ENCODE measurements around the gene SPTLC3. TPM values are rescaled to one million over a fixed set of nuclear protein-coding genes. Genes with fewer than 3 reads are reported as not detected.

SPTLC3 gene
- total RNA-seq, 4 donors from 2014 or later: 15.9 to 21.9 (median 18.7) TPM

DNA sequence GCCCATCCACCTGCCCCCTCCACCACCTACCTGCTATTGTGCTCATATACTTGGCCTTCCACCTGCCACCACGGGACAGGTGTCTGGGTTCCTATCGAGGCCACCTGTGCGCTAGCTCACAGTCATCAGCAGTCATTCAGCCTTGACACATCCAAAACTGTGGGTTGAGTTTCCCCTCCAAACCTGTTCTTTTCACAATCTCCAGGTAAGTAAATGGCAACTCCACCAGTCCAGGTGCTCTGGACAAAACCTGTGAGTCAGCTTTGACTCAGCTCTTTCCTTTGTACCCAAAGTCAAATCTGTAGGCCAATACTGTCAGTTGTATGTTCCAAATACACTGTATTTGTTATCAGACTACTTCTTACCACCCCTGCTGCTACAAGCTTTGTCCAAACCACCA lies 52.6 kb downstream of the SPTLC3 start:
- Histone ChIP-seq H3K36me3 (no peaks in the 10 kb centered on the region), H3K4me1 (no peaks in the 10 kb centered on the region), H3K4me3 (no peak overlapping the region), H3K27ac (no peak overlapping the region), H3K27me3 (no peaks in the 10 kb centered on the region), H3K9me3 (no peaks in the 10 kb centered on the region)
- TF ChIP-seq, protein P1, sequence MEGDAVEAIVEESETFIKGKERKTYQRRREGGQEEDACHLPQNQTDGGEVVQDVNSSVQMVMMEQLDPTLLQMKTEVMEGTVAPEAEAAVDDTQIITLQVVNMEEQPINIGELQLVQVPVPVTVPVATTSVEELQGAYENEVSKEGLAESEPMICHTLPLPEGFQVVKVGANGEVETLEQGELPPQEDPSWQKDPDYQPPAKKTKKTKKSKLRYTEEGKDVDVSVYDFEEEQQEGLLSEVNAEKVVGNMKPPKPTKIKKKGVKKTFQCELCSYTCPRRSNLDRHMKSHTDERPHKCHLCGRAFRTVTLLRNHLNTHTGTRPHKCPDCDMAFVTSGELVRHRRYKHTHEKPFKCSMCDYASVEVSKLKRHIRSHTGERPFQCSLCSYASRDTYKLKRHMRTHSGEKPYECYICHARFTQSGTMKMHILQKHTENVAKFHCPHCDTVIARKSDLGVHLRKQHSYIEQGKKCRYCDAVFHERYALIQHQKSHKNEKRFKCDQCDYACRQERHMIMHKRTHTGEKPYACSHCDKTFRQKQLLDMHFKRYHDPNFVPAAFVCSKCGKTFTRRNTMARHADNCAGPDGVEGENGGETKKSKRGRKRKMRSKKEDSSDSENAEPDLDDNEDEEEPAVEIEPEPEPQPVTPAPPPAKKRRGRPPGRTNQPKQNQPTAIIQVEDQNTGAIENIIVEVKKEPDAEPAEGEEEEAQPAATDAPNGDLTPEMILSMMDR (IDR thresholded peaks at IDR 0.05): no peak
- no peak for TF ChIP-seq POLR2A (IDR thresholded peaks at IDR 0.05)
- no peak for DNase-seq

DNA sequence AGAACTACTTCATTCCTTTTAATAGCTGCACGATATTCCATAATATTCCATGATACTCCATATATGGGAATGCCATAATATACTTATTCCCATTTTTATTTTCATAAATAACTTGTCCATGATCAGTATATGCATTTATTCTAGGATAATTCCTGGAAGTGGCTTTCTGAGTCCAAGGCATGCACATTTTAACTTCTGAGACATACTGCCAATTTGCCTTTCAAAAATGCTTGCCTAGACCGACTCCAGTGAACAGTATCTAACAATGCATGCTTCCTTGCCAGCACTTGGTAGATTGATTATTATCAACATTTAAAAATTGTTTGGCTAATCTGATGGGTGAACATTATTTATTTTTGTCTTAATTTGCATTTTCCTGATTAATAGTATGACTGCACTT lies 54.0 kb downstream of the SPTLC3 start:
- no peaks in the 10 kb centered on the region for H3K27me3 ChIP-seq
- H3K4me1 ChIP-seq: no peaks in the 10 kb centered on the region
- no peak for DNase-seq
- no peak overlapping the region for H3K27ac ChIP-seq
- no peaks in the 10 kb centered on the region for H3K9me3 ChIP-seq
- no peak overlapping the region for H3K4me3 ChIP-seq
- H3K36me3 ChIP-seq: no peaks in the 10 kb centered on the region
- TF ChIP-seq, protein P1 (IDR thresholded peaks at IDR 0.05): no peak
- no peak for TF ChIP-seq POLR2A (IDR thresholded peaks at IDR 0.05)

DNA sequence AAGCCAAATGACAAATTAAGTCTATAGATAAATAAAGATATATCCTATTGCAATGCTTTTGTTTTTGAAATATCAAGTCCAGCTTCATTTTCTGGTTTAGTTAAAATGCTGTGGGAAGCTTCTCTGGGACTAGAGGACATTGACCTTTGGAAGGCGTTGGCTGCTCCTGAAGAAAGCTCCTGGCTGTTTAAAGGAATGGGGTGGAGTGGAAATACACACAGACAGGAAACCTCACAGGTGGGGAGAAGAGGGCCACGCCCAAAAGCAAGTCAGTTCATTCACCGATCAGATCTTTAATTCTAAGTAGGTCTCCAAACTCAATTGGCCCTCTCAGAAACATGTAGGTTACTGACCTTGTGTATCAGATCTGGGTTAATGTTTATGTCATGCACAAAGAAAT lies 59.6 kb downstream of the SPTLC3 start:
- no peaks in the 10 kb centered on the region for H3K9me3 ChIP-seq
- peak in 1 of 3 donors; percentile 68 for DNase-seq
- H3K4me1 ChIP-seq: no peaks in the 10 kb centered on the region
- H3K27me3 ChIP-seq: no peaks in the 10 kb centered on the region
- no peak for TF ChIP-seq POLR2A (IDR thresholded peaks at IDR 0.05)
- TF ChIP-seq, protein P1 (IDR thresholded peaks at IDR 0.05): no peak
- no peak overlapping the region for H3K4me3 ChIP-seq
- no peaks in the 10 kb centered on the region for H3K36me3 ChIP-seq
- peak overlapping the region in 1 of 4 donors; percentile 21 for H3K27ac ChIP-seq

DNA sequence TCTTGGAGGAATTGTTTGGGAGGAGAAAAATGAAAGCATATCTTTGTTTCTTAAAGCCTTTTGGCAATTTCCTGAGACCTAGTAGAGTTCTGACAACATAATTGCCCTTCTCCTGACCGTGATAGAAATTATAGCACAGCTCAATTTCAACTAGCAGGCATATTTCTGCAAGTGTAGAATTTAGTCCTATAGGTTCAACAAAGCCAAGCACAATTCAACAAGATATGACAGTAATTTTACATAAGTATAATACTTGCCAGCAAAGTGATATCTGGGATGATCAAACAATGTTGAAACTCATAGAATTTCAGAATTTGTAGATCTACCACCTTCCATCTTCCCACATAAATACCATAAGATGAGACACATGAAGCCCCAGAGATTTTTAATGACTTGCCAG lies 73.1 kb downstream of the SPTLC3 start:
- no peak for DNase-seq
- no peaks in the 10 kb centered on the region for H3K4me1 ChIP-seq
- H3K9me3 ChIP-seq: no peaks in the 10 kb centered on the region
- no peak for TF ChIP-seq POLR2A (IDR thresholded peaks at IDR 0.05)
- TF ChIP-seq, protein P1 (IDR thresholded peaks at IDR 0.05): no peak
- H3K27me3 ChIP-seq: no peaks in the 10 kb centered on the region
- no peak overlapping the region for H3K27ac ChIP-seq
- no peak overlapping the region for H3K4me3 ChIP-seq
- no peaks in the 10 kb centered on the region for H3K36me3 ChIP-seq

DNA sequence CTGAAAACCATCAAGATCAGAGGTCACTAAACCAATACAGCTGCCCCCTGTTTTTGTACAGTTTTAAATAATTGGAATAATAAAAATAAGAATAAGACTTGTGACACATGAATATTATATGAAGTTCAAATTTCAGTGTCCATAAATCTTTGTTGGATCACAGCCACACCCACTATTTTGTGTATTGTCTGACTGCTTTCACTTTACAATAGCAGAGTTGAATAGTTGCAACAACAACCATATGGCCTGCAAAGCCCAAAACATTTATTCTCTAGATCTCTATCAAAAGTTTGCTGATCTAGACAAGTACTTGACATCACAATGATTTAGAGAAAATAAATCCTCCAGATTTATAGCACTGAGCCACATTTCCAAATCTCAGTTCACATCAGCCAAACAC lies 73.6 kb downstream of the SPTLC3 start:
- H3K36me3 ChIP-seq: no peaks in the 10 kb centered on the region
- H3K27me3 ChIP-seq: no peaks in the 10 kb centered on the region
- no peak overlapping the region for H3K27ac ChIP-seq
- H3K9me3 ChIP-seq: no peaks in the 10 kb centered on the region
- DNase-seq: no peak
- TF ChIP-seq, protein P1 (IDR thresholded peaks at IDR 0.05): no peak
- no peak for TF ChIP-seq POLR2A (IDR thresholded peaks at IDR 0.05)
- no peaks in the 10 kb centered on the region for H3K4me1 ChIP-seq
- H3K4me3 ChIP-seq: no peak overlapping the region

DNA sequence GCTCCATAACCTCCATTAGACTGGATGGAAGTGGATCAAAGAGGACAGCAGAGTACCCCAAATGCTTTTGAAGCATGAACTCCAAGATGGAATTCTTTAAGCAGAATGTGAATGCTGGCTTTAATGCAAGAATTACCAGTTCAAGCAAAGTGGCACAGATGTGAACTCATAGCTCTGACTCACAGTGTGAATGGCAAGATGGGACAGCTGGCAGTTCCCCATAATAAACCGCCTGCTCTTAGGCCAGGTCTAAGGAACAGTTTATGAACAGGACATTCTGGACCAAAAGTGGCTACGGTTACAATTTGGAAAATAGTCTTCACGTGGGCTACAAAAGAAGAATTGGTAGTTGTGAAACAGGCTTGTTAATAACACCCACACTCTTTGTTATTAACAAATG lies 76.5 kb downstream of the SPTLC3 start:
- no peak for DNase-seq
- TF ChIP-seq, protein P1 (IDR thresholded peaks at IDR 0.05): no peak
- no peak for TF ChIP-seq POLR2A (IDR thresholded peaks at IDR 0.05)
- H3K9me3 ChIP-seq: no peaks in the 10 kb centered on the region
- no peak overlapping the region for H3K4me3 ChIP-seq
- no peaks in the 10 kb centered on the region for H3K36me3 ChIP-seq
- no peak overlapping the region for H3K27ac ChIP-seq
- no peaks in the 10 kb centered on the region for H3K27me3 ChIP-seq
- peaks cover 0 to 1% (median 0%) of the 10 kb centered on the region in 4 donors for H3K4me1 ChIP-seq

Data from Peyer's patch (tissue), 4 donors.